RKO (cell line): ENCODE data around the gene SCN3A.

ENCODE experiments used
- DNase-seq: peaks from one replicate; pipeline ENCODE4 v3.0.0-alpha.2; 2016; ENCODE audit warnings: low spot score

SCN3A gene

GRCh38 chr2:165112133-165112573 lies 91.7 kb downstream of the SCN3A start:
- no peak for DNase-seq

- no peak for DNase-seq
Observed at GRCh38 chr2:165110394-165110793, 93.5 kb downstream of the SCN3A start.

- DNase-seq = no peak
Observed at GRCh38 chr2:165109915-165110314, 93.9 kb downstream of the SCN3A start.

DNA sequence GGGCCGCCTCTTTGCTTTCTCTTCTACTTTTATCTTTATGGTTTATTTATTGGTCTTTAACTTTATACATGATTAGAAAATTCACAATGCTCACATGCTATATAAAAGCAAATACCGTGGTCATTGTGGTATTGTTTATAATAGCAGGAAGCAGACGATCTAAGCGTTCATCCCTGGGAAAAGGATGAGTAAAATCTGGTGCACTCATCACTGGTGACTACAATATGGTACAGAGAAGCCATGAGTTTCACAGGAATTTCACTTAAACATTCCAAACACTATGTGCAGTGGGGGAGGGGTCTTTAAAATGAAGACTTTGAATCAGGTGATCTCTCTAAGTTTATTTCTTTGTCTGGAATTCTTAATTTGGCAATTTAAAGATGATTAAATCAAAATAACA lies 97.9 kb downstream of the SCN3A start:
- DNase-seq = no peak

GRCh38 chr2:165087933-165088901 lies 115.6 kb downstream of the SCN3A start:
- DNase-seq = no peak

DNA sequence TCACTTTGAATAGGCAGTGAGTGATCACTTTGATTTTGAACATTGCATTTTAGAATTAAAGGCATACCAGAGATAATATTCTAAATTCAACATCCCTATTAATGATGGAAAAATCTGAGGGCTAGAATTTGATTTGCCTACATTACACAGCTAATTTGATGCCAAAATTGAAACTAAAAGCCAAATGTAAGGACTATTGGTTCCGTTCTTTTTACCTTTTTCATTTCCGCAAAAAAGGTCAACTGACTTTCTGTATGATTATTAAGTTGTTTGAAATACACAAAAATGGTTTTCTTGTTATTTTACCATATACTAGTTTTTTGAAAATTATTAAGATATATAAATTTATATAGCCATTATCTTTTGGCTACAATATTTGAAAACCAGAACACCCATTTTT lies 117.5 kb downstream of the SCN3A start:
- no peak for DNase-seq

DNA sequence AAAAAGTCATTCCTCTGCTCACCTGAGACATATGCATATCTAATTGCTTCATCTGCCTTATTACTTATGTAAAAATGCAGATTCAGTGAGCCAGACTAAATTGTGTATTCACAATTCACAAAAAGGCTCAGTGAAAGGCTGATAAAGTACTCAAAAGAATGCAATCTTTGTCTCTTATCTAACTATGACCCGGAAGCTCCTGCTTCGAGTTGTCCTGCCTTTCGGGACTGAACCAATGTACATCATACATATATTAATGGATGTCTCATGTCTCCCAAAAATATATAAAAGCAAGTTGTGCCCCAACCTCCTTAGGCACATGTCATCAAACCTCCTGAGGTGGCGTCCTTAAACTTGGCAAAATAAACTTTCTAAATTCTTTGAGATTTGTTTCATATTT lies 120.5 kb downstream of the SCN3A start:
- DNase-seq = no peak

GRCh38 chr2:165082479-165082878 lies 121.4 kb downstream of the SCN3A start:
- no peak for DNase-seq

GRCh38 chr2:165081276-165081675 lies 122.6 kb downstream of the SCN3A start:
- DNase-seq = no peak

DNA sequence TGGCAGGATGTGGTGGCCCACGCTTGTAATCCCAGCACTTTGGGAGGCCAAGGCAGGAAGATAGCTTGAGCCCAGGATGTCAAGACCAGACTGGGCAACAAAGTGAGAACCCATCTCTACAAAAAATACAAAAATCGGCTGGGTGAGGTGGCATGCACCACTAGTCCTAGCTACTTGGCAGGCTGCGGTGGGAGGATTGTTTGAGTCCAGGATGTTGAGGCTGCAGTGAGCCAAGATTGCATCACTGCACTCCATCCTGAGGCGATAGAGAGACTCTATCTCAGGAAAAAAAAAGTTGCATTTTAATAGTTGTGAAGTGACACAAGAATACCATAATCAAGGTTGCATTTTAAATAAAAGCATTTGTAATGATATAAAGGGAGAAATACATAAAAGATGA lies 124.4 kb downstream of the SCN3A start:
- no peak for DNase-seq

DNA sequence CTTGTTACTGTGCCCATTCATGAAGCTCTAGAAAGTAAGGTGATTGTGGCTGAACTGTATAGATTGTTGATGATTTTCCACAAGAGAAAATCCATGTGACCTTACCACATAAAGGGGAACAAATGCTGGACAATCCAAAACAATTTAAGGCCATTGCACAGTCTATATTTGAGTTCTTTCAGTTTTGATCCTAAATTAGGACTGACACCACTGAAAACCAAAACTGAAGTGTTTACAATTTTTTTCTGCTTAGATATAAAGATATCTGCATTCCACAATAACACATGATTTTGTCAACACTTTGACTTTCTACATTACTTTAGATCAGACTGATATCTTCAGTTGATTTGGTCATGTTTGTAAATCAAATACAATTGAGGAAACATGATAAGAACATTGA lies 124.9 kb downstream of the SCN3A start:
- no peak for DNase-seq

DNA sequence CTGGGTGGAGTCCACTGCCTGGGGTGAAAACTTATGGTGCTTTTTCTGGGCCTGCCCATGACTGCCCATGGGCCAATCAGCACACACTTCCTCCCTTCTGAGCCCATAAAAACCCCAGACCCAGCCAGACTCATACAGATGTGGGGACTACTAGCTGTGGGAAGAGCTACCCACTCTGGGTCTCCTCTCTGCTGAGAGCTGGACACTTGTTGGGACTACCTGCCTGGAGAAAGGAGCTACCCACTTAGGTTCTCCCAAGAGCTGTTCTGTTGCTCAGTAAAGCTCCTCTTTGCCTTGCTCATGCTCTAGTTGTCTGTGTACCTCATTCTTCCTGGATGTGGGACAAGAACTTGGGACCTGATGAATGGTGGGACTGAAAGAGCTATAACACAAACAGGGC lies 129.0 kb downstream of the SCN3A start:
- no peak for DNase-seq

DNA sequence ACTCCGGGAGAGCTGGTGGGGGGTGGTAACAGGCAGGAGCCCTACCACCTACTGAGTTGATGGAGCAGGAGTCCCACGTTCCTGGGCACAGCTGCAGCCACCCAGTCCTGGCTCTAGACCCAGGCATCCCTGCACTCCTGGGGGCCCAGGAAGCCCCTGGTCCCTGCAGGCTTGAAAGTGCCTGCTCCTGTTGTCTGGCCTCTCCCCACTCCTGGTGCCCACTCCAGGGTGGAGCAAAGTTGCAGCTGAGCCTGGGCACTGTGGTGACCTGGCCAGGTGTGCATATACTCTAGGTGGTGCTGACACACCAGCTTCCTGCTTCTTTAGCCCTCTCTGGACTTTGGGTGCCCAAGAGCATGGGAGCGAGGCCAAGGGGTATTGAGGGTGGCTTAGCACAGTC lies 129.5 kb downstream of the SCN3A start:
- no peak for DNase-seq

DNA sequence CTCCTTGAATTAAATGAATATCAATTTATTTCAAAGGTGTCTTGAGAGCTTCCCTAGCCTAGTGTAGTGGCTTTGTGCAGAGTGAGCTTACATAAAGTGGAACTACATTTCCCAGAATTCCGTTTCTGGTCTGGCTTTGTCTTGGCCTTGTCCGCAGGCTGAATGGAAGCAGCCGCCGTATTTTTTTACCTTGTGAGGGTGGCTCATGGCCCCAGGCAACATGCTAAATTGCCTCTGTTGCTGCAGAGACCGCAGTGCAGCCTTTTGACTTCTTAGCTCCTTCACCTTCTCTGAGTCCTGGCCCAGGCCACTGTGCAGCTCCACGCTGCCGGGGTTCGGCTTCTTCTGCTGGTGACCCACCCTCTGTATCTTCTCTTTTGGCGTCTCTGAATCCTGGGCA lies 133.8 kb downstream of the SCN3A start:
- DNase-seq = no peak

DNA sequence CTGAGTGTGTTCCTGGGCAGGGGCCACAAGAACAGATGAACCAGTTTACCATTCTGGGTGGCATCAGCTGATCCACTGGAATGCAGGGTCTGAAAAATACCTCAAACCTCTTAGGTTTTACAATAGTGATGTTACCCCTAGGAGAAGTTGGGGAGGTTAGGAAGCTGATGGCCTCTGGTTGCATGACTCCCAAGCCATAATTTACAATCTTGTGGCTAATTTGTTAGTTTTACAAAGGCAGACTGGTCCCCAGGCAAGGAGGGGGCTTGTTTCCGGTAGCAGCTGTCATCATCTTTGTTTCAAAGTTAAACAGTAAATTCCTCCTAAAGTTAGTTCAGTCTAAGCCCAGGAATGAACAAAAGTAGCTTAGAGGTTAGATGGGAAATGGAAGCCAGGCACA lies 134.7 kb downstream of the SCN3A start:
- DNase-seq = no peak

DNA sequence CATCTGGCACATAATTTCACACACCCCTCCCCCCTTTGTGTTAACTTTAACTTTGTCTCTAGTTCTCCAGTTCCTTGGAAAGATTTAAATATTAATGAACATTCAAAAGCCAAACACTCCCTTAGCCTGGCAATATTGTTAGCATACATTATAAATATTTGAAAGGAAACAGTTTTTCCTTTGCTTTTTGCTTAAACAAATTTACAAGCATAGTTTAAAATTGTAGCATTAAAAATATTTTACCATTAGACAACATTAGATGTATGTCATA lies 135.4 kb downstream of the SCN3A start:
- DNase-seq = no peak

DNA sequence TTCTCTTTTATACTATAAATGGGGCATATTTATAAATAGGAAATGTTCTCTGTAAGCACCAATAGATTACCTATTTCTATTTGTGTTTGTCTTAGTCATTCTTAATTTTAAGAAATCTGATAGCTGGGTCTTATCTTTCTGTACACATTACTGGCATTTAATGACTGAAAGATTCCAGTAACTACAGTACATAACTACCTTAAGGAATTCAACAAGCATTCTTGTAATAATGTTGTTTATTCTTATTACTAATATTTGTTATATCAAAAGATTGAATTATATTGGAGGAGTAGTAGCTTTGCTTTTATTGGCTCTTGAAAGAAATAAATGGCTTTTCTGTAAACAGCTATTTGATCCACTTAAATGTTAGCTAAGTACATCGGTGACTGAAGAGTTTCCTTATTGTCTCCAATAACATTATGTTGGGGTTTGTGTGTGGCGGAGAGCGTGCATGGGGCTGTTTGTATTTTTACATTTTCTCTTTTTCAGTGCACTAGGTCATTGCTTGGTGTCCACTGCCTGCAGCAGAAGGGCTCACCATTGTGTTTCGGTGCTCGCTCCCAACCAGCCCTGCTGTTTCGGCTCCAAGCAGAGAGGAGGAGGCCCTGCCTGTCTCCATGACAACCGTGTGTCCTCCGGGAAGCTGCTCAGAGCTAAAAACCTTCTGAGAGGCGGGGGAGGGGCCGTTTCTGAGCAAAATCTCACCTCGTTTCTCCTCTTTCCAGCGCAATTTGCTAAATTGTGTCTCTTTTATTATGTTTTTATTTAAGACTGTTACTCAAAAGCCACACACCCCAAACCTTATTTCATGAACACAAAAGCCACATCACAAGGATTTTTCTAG lies 136.0 kb downstream of the SCN3A start:
- DNase-seq = no peak

- DNase-seq = no peak
Observed at GRCh38 chr2:165064743-165065142, 139.1 kb downstream of the SCN3A start.

DNA sequence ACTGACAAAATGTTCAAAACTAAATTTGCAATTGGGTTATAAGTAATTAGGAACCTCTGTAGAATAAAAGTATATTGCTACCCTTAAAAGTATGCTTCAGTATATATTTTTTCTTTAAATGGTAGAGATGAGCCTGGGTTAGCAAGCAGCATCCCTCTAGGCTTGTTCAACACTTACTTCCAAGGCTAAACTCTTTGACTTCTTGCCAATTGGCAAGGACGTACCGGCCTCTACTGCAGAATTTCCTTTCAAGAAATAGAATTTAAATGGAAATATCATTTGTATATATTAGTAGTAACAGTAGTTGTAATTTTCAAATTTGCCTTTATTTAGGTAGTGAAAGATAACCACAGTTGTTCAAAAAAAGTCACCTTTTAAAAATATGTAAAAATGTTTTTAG lies 143.4 kb downstream of the SCN3A start:
- no peak for DNase-seq

DNA sequence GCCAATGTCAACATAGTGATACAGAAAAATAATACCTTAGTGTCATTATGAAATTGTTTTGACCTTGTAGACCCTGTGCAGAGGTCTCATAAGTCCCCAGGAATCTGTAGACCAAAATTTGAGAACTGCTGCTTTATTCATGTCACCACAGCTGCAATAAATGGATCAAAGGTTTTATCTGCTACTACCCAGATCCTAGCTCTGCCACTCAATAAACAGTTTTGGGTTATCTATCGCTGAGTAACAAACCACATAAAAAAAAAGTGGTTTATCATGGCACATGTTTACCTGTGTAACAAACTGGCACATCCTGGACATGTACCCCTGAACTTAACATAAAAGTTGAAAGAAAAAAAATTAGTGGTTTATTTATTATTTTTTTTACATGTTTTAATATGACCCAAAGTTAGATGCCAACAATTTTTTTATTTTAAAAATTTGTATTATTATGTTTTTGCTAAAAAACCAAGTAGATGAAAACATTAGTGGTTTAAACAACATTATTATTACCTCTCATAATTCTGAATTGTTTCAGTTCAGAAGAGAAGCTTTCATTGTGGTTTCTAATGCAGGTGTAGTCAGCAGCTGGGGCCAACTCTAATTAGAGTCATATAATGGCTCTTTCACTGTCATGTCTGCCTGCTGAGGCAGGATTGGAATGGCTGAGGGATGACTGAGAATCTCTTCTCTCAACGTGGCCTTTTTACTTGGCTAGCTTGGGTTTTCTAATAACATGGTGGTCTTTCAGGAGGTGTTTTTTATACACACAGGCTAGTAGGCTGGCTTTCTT lies 145.2 kb downstream of the SCN3A start:
- DNase-seq = no peak

DNA sequence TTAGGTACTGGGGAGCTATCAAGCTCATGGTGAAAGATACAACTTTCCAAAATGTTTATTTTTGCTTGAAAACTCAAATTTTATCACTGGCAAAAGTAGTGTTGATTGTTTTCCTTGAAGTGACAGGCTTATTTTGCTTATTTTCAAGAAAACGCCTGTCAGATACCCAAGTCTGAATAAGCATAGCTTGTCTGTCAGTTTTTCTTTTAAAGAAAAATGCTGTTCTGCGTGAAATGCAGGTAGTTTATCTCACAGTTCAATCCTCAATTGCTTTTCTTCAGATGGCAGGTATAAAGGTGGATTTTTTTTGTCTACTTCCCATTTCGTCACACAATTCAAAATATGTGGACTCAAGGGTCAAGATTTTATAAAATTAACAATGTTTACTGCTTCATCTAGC lies 145.9 kb downstream of the SCN3A start:
- DNase-seq = no peak

GRCh38 chr2:165057308-165057707 lies 146.5 kb downstream of the SCN3A start:
- no peak for DNase-seq

GRCh38 chr2:165056564-165056963 lies 147.3 kb downstream of the SCN3A start:
- no peak for DNase-seq
